Hematopoietic multipotent progenitor cell (in vitro differentiated cells): Measurements from ENCODE around the gene ZEB2. TPM values are rescaled to one million over a fixed set of nuclear protein-coding genes. Genes with fewer than 3 reads are reported as not detected.

ENCODE experiments used
- DNase-seq, 3 donors: peaks; one replicate each; pipeline ENCODE4 v3.0.0-alpha.2; 2011 to 2015; ENCODE audit warnings: low read depth in 2 of 3, low spot score in 2 of 3
- total RNA-seq: library from RNA; depleted of rRNA; stranded (reverse); fragments of >200 nt; gene quantifications from one replicate; pipeline ENCODE4 v1.2.3, GENCODE V29; 2012

The ZEB2 gene
- total RNA-seq, 1 donor, result 117 TPM

- no peak for DNase-seq
Observed at GRCh38 chr2:144514616-144515091, 5.3 kb downstream of the ZEB2 start.

GRCh38 chr2:144513388-144514101 is 6.4 kb downstream of the ZEB2 start:
- no peak for DNase-seq

- no peak for DNase-seq
Observed at GRCh38 chr2:144512891-144513351, 7.0 kb downstream of the ZEB2 start.

- DNase-seq, result no peak
Observed at GRCh38 chr2:144512470-144512869, 7.4 kb downstream of the ZEB2 start.

- no peak for DNase-seq
Observed at GRCh38 chr2:144511937-144512336, 8.0 kb downstream of the ZEB2 start.

GRCh38 chr2:144511226-144511810 is 8.6 kb downstream of the ZEB2 start:
- DNase-seq, result no peak

GRCh38 chr2:144510294-144510991 is 9.5 kb downstream of the ZEB2 start:
- peak in 1 of 3 donors; percentile 43 for DNase-seq

GRCh38 chr2:144509879-144510221 is 10.1 kb downstream of the ZEB2 start:
- no peak for DNase-seq

GRCh38 chr2:144509001-144509878 is 10.7 kb downstream of the ZEB2 start:
- no peak for DNase-seq

- peak in 1 of 3 donors; percentile 58 for DNase-seq
Observed at GRCh38 chr2:144508172-144508851, 11.6 kb downstream of the ZEB2 start.

GRCh38 chr2:144507441-144508171 is 12.3 kb downstream of the ZEB2 start:
- DNase-seq, result no peak

- DNase-seq, result no peak
Observed at GRCh38 chr2:144505245-144505831, 14.6 kb downstream of the ZEB2 start.

- DNase-seq, result no peak
Observed at GRCh38 chr2:144504218-144504641, 15.7 kb downstream of the ZEB2 start.

- no peak for DNase-seq
Observed at GRCh38 chr2:144503242-144503641, 16.7 kb downstream of the ZEB2 start.

GRCh38 chr2:144502369-144502768 is 17.6 kb downstream of the ZEB2 start:
- no peak for DNase-seq

- DNase-seq, result no peak
Observed at GRCh38 chr2:144501627-144502026, 18.3 kb downstream of the ZEB2 start.

- DNase-seq, result no peak
Observed at GRCh38 chr2:144501118-144501517, 18.8 kb downstream of the ZEB2 start.

GRCh38 chr2:144500563-144500962 is 19.4 kb downstream of the ZEB2 start:
- no peak for DNase-seq

GRCh38 chr2:144498277-144498676 is 21.6 kb downstream of the ZEB2 start:
- no peak for DNase-seq
